ENCODE results near the gene TMIGD3. TPM values are rescaled to one million over a fixed set of nuclear protein-coding genes. Genes with fewer than 3 reads are reported as not detected.

TMIGD3 gene
- polyA plus RNA-seq, 1 donor (not counting 4 experiments of a cell fraction or from before 2014, with no cell fraction given), result not detected

DNA sequence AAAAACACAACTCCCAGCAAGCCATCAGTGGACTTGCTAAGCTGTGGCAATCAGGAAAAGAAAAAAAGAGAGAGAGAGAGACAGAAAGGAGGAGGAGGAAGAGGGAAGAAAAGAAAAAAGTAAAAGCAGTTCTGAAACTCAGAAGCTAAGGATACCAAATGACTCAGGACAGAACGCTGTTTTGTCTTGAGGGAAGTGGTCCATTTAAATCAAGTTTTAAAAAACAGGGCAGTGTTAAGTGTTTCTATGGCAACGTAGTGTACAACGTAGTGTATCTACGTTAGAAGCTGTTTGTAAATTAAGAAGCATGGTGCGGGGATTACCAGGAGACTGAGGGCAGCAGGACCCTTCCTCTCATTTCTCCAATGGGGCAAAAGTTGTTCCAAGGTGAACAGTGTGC, 5.8 kb downstream of the TMIGD3 start:
- TF ChIP-seq, protein P1, sequence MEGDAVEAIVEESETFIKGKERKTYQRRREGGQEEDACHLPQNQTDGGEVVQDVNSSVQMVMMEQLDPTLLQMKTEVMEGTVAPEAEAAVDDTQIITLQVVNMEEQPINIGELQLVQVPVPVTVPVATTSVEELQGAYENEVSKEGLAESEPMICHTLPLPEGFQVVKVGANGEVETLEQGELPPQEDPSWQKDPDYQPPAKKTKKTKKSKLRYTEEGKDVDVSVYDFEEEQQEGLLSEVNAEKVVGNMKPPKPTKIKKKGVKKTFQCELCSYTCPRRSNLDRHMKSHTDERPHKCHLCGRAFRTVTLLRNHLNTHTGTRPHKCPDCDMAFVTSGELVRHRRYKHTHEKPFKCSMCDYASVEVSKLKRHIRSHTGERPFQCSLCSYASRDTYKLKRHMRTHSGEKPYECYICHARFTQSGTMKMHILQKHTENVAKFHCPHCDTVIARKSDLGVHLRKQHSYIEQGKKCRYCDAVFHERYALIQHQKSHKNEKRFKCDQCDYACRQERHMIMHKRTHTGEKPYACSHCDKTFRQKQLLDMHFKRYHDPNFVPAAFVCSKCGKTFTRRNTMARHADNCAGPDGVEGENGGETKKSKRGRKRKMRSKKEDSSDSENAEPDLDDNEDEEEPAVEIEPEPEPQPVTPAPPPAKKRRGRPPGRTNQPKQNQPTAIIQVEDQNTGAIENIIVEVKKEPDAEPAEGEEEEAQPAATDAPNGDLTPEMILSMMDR (optimal IDR thresholded peaks at IDR 0.05 in 1 of 3, IDR thresholded peaks at IDR 0.05 in 1 of 3, conservative IDR thresholded peaks at IDR 0.05 in 1 of 3; ENCODE audit: extremely low read depth in 1 of 3, insufficient read depth in 2 of 3, low read length in 3 of 3), result no peak
- no peak for TF ChIP-seq EZH2 (IDR thresholded peaks at IDR 0.05; ENCODE audit: low read length)
- Histone ChIP-seq H3K4me1 (ENCODE audit: control insufficient read depth, extremely low read depth, insufficient read depth, low read length) (no peaks in the 10 kb centered on the region), H3K36me3 (ENCODE audit: control insufficient read depth in 2 of 2, extremely low read depth in 1 of 2, insufficient read depth in 2 of 2, low read length in 2 of 2) (no peaks in the 10 kb centered on the region), H4K20me1 (ENCODE audit: control insufficient read depth, extremely low read depth, insufficient read depth, low read length) (no peaks in the 10 kb centered on the region), H2AFZ (ENCODE audit: control insufficient read depth, low read length) (no peak overlapping the region), H3K9ac (ENCODE audit: control insufficient read depth, extremely low read depth, insufficient read depth, low read length) (no peak overlapping the region), H3K27me3 (ENCODE audit: control insufficient read depth, extremely low read depth, insufficient read depth, low read length) (peaks cover under 1% of the 10 kb centered on the region), H3K4me2 (ENCODE audit: control insufficient read depth, extremely low read depth, insufficient read depth, low read depth, low read length) (no peak overlapping the region), H3K9me1 (ENCODE audit: control insufficient read depth, extremely low read depth, insufficient read depth, low read length) (no peaks in the 10 kb centered on the region), H3K27ac (ENCODE audit: control insufficient read depth, insufficient read depth, low read length) (no peak overlapping the region), H3K79me2 (ENCODE audit: control insufficient read depth, insufficient read depth, low read length) (no peaks in the 10 kb centered on the region), H3K9me3 (ENCODE audit: control insufficient read depth, low read depth, low read length) (no peaks in the 10 kb centered on the region), H3K4me3 (ENCODE audit: control insufficient read depth in 2 of 3, extremely low read depth in 1 of 3, insufficient read depth in 2 of 3, low read depth in 1 of 3, low read length in 3 of 3) (no peak overlapping the region)
- FAIRE-seq (no peak), DNase-seq (ENCODE audit: low read depth, low spot score) (no peak)
- dilution Hi-C loops (cut with MboI; ENCODE audit: extremely low pct_ligation_motif_present, low sequenced_read_pairs), result no loop called here

- H3K9me1 ChIP-seq (ENCODE audit: control insufficient read depth, extremely low read depth, insufficient read depth, low read length), result no peaks in the 10 kb centered on the region
- H3K4me3 ChIP-seq (ENCODE audit: control insufficient read depth in 2 of 3, extremely low read depth in 1 of 3, insufficient read depth in 2 of 3, low read depth in 1 of 3, low read length in 3 of 3), result no peak overlapping the region
- H3K9me3 ChIP-seq (ENCODE audit: control insufficient read depth, low read depth, low read length), result no peaks in the 10 kb centered on the region
- no peaks in the 10 kb centered on the region for H4K20me1 ChIP-seq (ENCODE audit: control insufficient read depth, extremely low read depth, insufficient read depth, low read length)
- TF ChIP-seq, protein P1 (optimal IDR thresholded peaks at IDR 0.05 in 1 of 3, IDR thresholded peaks at IDR 0.05 in 1 of 3, conservative IDR thresholded peaks at IDR 0.05 in 1 of 3; ENCODE audit: extremely low read depth in 1 of 3, insufficient read depth in 2 of 3, low read length in 3 of 3), result no peak
- TF ChIP-seq EZH2 (IDR thresholded peaks at IDR 0.05; ENCODE audit: low read length), result no peak
- FAIRE-seq, result no peak
- dilution Hi-C loops (cut with MboI; ENCODE audit: extremely low pct_ligation_motif_present, low sequenced_read_pairs), result no loop called here
- H3K27ac ChIP-seq (ENCODE audit: control insufficient read depth, insufficient read depth, low read length), result no peak overlapping the region
- no peak for DNase-seq (ENCODE audit: low read depth, low spot score)
- no peaks in the 10 kb centered on the region for H3K27me3 ChIP-seq (ENCODE audit: control insufficient read depth, extremely low read depth, insufficient read depth, low read length)
- H3K9ac ChIP-seq (ENCODE audit: control insufficient read depth, extremely low read depth, insufficient read depth, low read length), result no peak overlapping the region
- H3K79me2 ChIP-seq (ENCODE audit: control insufficient read depth, insufficient read depth, low read length), result no peaks in the 10 kb centered on the region
- no peaks in the 10 kb centered on the region for H3K4me1 ChIP-seq (ENCODE audit: control insufficient read depth, extremely low read depth, insufficient read depth, low read length)
- H3K4me2 ChIP-seq (ENCODE audit: control insufficient read depth, extremely low read depth, insufficient read depth, low read depth, low read length), result no peak overlapping the region
- no peak overlapping the region for H2AFZ ChIP-seq (ENCODE audit: control insufficient read depth, low read length)
- no peaks in the 10 kb centered on the region for H3K36me3 ChIP-seq (ENCODE audit: control insufficient read depth in 2 of 2, extremely low read depth in 1 of 2, insufficient read depth in 2 of 2, low read length in 2 of 2)
These were observed 7.0 kb downstream of the TMIGD3 start for GRCh38 chr1:111496398-111496797.
